Glomerular visceral epithelial cell (primary cell): Measurements from ENCODE around the gene LHX1.

Experiments used
- DNase-seq: peaks from one replicate; pipeline ENCODE4 v3.0.0-alpha.2; 2016; ENCODE audit errors: extremely low spot score

LHX1 gene

DNA sequence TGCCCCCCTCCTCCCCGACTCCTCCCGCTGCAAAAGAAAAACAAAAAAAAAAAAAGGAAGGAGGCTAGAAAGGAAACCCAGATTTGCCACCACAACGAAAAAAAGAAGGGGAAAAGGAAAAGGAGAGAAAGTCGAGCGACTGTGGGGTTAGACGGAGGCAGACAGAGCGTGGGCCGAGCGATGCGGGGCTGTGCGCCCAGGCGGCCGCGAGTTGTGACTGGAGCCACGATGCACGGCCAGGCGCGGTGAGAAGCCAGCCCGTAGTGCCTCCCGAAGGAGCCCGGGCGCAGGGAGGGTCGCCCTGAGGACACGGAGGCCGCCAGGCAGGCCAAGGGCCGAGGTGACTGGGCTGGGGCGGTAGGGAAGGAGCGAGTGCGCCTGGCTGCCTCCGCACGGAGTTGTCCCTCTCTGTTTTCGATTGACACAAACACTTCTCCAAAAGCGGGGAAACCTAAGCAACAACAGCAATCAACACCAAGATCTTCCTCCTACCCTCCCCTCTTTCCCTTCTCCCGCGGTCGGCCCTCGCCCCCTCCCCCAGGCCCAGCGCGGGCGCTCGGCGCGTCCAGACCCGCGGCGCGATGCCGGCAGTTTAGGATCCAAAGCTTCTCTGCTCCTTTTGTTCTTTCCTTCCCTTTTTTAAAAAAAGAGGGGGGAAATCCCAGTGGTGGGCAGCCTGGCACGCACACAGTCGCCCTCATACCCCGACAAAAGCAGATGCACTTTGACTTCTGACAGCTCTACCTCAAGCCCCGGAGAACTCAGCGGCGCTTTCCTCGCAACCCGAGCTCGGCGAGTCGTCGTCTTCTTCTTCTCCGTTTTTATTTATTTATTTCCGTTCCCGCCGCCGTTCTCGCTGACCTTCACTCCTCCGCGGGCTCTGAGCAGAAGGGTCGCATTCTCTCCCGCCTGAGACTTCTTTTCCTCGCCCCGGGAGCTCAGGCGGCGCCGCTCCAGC is at the start of gene LHX1:
TSS of gene LHX1 (plus strand) at position 475 of the 958 bp plus-strand sequence. CDS start 723 bp downstream, outside the sequence.
- DNase-seq: peak; percentile 42

DNA sequence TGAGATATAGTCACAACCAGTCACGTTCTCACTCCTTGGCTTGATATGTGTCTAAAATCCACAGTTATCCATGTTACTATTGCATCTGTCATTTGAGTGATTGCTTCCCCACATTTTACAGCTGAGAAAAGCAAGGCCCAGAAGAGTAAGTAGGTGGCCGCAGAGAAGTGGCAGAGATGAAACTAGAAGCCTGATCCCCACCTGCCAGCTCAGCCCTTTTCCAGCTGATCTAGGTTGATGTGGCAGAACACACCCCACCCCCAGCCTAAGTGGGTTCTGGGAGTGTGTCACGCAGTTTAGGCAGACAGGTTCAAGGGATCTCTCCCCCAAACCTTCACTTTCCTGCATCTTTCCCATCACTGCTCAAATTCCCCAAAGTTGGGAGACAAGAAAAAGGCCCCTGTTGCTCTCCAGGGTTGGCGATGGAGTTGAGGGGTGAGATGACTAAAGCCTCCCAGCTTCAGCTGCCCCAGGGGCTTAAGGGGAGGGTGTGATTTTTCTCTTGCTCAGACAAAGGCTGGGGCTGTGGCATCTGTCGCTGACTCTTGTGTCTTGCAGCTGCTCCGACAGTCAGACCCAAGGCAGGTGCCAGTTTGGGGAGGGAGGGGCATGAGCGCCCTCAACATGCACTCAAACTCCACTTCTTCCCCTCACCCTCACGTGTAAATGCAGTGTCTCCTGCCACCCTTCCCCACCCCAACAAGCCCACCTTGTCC is 48.9 kb upstream of the LHX1 start:
- DNase-seq: no peak

DNA sequence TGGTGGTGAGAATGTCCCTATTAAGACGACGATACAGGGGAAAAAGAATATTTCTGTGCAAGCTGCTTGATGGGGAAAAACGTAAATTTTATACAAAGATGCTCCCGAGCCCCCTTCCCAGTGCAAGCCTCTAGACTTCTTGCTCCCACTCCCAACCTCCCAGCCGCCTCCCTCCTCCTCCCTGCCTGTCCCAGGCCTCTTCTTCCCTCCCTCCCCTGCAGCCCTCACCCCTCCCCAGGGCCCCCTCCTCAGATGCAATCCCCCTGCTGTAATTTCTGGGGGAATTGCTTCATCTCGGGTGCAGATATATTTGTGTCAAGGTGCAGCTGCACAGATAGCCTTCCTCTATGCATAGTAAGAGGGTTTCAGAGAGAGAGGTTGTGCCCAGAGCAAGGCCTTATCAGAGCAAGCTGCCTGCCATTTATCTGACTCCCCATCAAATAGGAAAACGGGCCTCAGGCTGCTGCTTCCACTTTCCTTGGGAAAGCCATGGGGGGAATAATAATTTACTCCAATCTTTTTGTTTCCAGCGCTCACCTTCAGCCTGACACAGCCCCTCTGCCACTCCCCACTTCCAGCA is 47.4 kb upstream of the LHX1 start:
- DNase-seq: no peak

- no peak for DNase-seq
Measured at GRCh38 chr17:36890398-36891168, 46.7 kb upstream of the LHX1 start.

- DNase-seq: no peak
Measured at GRCh38 chr17:36892112-36892838, 45.0 kb upstream of the LHX1 start.

DNA sequence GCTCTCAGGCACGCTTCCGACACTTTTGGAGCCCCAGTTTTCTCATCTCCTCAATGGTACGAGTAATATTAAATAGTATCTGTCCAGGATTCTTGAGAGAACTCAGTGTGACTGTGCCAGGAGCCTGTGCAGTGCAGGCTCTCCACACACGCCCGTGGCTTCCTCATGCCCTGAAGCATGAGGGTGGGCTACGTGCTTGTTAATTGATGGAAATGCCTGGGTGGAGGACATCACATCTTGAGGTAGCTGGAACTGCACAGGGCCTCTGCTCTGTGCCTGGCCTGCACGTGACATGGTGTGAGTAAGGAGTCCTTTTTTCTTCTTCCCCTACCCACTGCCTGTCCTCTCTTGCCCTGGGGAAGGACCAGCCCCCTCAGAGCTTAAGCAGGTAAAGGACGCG is 43.1 kb upstream of the LHX1 start:
- DNase-seq: no peak

GRCh38 chr17:36894925-36895324 is 42.4 kb upstream of the LHX1 start:
- no peak for DNase-seq

GRCh38 chr17:36899250-36900159 is 37.8 kb upstream of the LHX1 start:
- DNase-seq: peak; percentile 57

- no peak for DNase-seq
Measured at GRCh38 chr17:36900160-36900512, 37.1 kb upstream of the LHX1 start.

GRCh38 chr17:36901506-36901905 is 35.8 kb upstream of the LHX1 start:
- DNase-seq: peak; percentile 99

DNA sequence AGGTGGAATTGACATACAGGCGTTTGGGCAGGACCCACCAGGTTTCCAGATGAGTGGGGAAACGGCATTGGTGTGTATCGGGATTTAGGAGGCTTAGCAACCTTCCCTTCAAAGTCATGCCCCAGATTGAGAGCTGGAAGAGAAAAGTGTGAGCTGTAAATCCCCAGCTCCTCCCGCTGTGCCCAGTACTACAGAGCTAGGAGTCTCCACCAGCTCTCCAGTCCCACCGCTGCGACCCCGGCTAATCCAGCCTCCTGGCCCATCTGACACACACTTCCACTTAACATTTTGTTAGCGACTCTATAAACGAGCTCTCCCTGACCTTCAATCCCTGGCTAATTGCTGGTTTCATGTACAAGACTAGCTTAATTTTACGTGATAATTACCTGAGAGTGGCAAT is 29.9 kb upstream of the LHX1 start:
- DNase-seq: no peak

- DNase-seq: no peak
Measured at GRCh38 chr17:36910513-36910912, 26.8 kb upstream of the LHX1 start.

GRCh38 chr17:36911001-36911400 is 26.3 kb upstream of the LHX1 start:
- DNase-seq: peak; percentile 44

- no peak for DNase-seq
Measured at GRCh38 chr17:36913132-36913531, 24.1 kb upstream of the LHX1 start.

- peak; percentile 91 for DNase-seq
Measured at GRCh38 chr17:36918211-36918691, 19.0 kb upstream of the LHX1 start.

DNA sequence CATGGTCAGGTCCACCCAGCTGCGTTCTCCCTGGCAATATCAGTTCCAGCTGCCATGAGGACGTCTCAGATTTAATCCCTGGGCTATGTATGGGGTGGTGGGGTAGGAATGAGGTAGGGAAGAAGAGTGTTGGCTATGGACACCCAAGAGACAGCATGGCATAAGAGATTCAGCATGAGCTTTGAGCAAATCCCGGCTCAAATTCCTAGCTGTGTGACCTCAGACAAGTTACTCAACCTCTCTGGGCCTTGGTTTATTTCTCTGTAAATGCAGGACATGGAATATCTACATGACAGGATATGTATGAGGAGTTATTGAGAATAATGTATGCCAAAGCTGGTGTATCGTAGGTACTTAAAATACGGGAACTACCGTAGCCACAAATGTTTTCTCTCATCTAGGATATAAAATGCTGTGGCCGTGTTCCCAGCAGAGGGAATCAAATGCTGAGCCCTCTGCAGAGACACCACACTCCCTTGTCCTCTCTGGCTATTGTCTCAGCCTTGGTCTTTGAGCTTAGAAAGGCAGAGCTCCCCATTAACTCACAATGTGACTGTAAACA is 17.8 kb upstream of the LHX1 start:
- no peak for DNase-seq

DNA sequence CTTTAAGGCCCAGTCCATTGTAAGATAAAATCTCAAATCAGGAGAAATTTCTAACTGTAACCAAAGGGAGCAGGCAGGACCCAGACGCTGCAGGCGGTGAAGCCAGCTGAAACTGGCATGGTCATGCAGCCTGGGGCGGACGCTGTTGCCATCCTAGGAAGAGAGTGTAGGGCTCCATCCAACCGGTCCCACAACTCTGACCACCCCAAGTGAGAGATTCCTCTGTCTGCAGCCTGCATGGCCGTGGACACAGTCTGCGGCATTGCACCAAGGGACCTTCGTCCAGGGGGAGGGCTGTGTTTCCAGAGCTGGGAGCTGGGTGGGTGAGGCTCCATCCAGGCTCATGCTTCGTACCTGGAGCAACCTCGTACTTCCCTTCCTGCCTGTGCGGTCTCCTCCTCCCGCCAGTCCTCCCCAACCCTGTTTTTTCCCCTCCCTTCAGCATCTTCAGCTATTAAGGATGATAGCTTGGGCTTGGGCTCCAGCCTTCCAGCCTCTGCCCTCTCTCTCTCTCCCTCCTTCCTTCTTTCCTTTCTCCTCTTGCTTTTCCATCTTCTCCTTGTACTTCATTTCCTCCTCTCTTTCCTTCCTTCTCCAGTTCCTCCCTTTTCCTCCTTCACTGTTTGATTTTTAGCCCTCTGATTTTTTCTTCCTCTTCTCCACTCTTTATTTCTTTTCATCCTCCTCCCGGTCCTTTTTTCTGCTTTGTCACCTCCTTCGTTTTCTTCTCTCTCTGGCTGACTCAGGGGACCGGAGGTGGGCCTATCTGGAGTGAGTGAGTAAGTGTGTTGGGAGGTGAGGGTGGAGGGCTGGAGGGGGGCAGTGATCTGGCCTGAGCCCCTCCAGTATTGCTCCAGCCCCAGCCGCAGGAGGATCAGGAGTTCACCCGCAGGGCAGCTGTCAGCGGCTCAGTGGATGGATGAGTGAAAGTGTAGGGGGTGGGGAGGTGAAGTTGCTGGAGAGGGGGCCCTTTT is 17.0 kb upstream of the LHX1 start:
- peak; percentile 94 for DNase-seq

- peak; percentile 95 for DNase-seq
Measured at GRCh38 chr17:36921095-36921851, 16.0 kb upstream of the LHX1 start.
